Panc1 (cell line): ENCODE results near the gene GLRX5. TPM values are rescaled to one million over a fixed set of nuclear protein-coding genes. Genes with fewer than 3 reads are reported as not detected.

ENCODE experiments used
- ATAC-seq: fragments of 200-7000 bp; cut with Tn5 transposase; 2 replicates; pipeline ENCODE4 v1.9.1; 2020; ENCODE audit warnings: mild to moderate bottlenecking, moderate library complexity
- BruUV-seq: library from RNA; stranded (reverse); fragments of 400-500 nt; replicated peaks from 2 replicates; lab custom pipeline; 2021; lab: Mats Ljungman, UMichigan
- CTCF ChIA-PET: fragments of 300-600 bp; sonication (Branson Sonifier 250); formaldehyde crosslinking; loops from one replicate; lab custom pipeline; 2022; ENCODE audit warnings: antibody characterized with exemption; lab: Charles Lee
- POLR2A ChIA-PET: fragments of 300-600 bp; sonication (Branson Sonifier 250); formaldehyde crosslinking; loops from one replicate; lab custom pipeline; 2022; ENCODE audit warnings: antibody characterized with exemption; lab: Charles Lee
- DNase-seq: peaks from one replicate; pipeline ENCODE4 v3.0.0-alpha.2; 2010; ENCODE audit warnings: low read depth, low spot score
- H3K27ac ChIP-seq: 2 replicates; pipeline ENCODE4 v1.5.1; 2011; ENCODE audit warnings: mild to moderate bottlenecking, low read length, inconsistent platforms
- H3K27me3 ChIP-seq: fragments of 200-500 bp; sonication (Bioruptor generic); 2 replicates; pipeline ENCODE4 v1.6.0; 2014; ENCODE audit warnings: low read length, inconsistent platforms; ENCODE audit not compliant: control insufficient read depth, insufficient read depth
- H3K36me3 ChIP-seq: fragments of 200-500 bp; sonication (Bioruptor generic); 2 replicates; pipeline ENCODE4 v1.5.1; 2014; ENCODE audit warnings: inconsistent platforms, mild to moderate bottlenecking, low read length, moderate library complexity; ENCODE audit not compliant: control insufficient read depth, insufficient read depth
- H3K4me1 ChIP-seq: 2 replicates; pipeline ENCODE4 v1.5.1; 2011; ENCODE audit warnings: inconsistent platforms, mild to moderate bottlenecking, low read length, moderate library complexity; ENCODE audit not compliant: control insufficient read depth, insufficient read depth
- H3K4me3 ChIP-seq, 2 experiments: 2 replicates each; pipeline ENCODE4 v1.5.1; 2011 to 2012; ENCODE audit warnings: low read depth in 2 of 2, low read length in 2 of 2, mild to moderate bottlenecking in 2 of 2, inconsistent platforms in 1 of 2, moderate library complexity in 1 of 2
- H3K9me3 ChIP-seq: fragments of 200-500 bp; sonication (Bioruptor generic); 2 replicates; pipeline ENCODE4 v1.5.1; 2014; ENCODE audit warnings: low read depth, mild to moderate bottlenecking, inconsistent platforms, low read length, moderate library complexity; ENCODE audit not compliant: control insufficient read depth, insufficient read depth
- CTCF ChIP-seq: fragments of 450-650 bp; IDR thresholded peaks from 2 replicates; pipeline ENCODE4 v1.5.1; 2017; ENCODE audit warnings: mild to moderate bottlenecking
- POLR2AphosphoS5 ChIP-seq: IDR thresholded peaks from 2 replicates; pipeline ENCODE4 v1.6.1; 2012; ENCODE audit warnings: mild to moderate bottlenecking, low read depth, low read length, moderate library complexity
- REST ChIP-seq, 2 experiments: IDR thresholded peaks; 2 replicates each; pipeline ENCODE4 v1.6.1; 2011 to 2012; ENCODE audit warnings: low read depth in 2 of 2, control low read depth in 1 of 2, low read length in 1 of 2, mild to moderate bottlenecking in 1 of 2, moderate library complexity in 1 of 2; ENCODE audit not compliant: insufficient read depth in 1 of 2
- SIN3A ChIP-seq: IDR thresholded peaks from 2 replicates; pipeline ENCODE4 v1.6.1; 2012; ENCODE audit warnings: low read depth, mild to moderate bottlenecking, low read length, moderate library complexity, borderline replicate concordance; ENCODE audit not compliant: insufficient read depth
- TCF7L2 ChIP-seq: IDR thresholded peaks from 2 replicates; pipeline ENCODE4 v1.6.1; 2011; ENCODE audit warnings: mild to moderate bottlenecking, low read depth, low read length, inconsistent platforms
- in situ Hi-C: cut with HindIII; loops from 2 replicates; pipeline ENCODE4 v1.10.0; 2016; ENCODE audit warnings: low sequenced_read_pairs, low pct_unique_long_range_greater_than_20kb
- intact Hi-C: fragments of 100-400 bp; cut with micrococcal nuclease; formaldehyde crosslinking; loops from one replicate; pipeline ENCODE4 v1.10.0; 2022; ENCODE audit not compliant: unreplicated experiment
- total RNA-seq: library from RNA; stranded (reverse); gene quantifications from one replicate; pipeline ENCODE4 v1.2.1, GENCODE V29; 2021; ENCODE audit not compliant: unreplicated experiment

GLRX5 gene
- total RNA-seq, 1 experiment from 2014 or later: 38.6 TPM

- H3K27ac ChIP-seq: no peak overlapping the region; the same call in 1 of the 2 replicates
- no peaks in the 10 kb centered on the region for H3K9me3 ChIP-seq
- no TSS peak for BruUV-seq
- H3K27me3 ChIP-seq: no peaks in the 10 kb centered on the region
- ATAC-seq (peak; percentile 28; the same call in 1 of the 2 replicates), DNase-seq (no peak)
- in situ Hi-C loops: no loop called here
- no peak overlapping the region for H3K4me3 ChIP-seq
- intact Hi-C loops: no loop called here
- CTCF ChIA-PET: no interaction called here
- H3K4me1 ChIP-seq: peaks cover 28% of the 10 kb centered on the region
- H3K36me3 ChIP-seq: no peaks in the 10 kb centered on the region
- POLR2A ChIA-PET: no interaction called here
- TF ChIP-seq TCF7L2 (no peak), REST (IDR thresholded peaks at IDR 0.05; ENCODE audit: insufficient read depth in 1 of 2, low read depth in 2 of 2, low read length in 1 of 2) (no peak), SIN3A (no peak), POLR2AphosphoS5 (no peak), CTCF (no peak)
Observed at GRCh38 chr14:95547272-95547625, 12.4 kb downstream of the GLRX5 start.

GRCh38 chr14:95547626-95548327 lies 12.9 kb downstream of the GLRX5 start:
- H3K4me3 ChIP-seq: no peak overlapping the region
- TF ChIP-seq REST (IDR thresholded peaks at IDR 0.05; ENCODE audit: insufficient read depth in 1 of 2, low read depth in 2 of 2, low read length in 1 of 2) (no peak), SIN3A (no peak), CTCF (no peak), TCF7L2 (no peak), POLR2AphosphoS5 (no peak)
- ATAC-seq (peak; percentile 73), DNase-seq (no peak)
- no peaks in the 10 kb centered on the region for H3K27me3 ChIP-seq
- H3K4me1 ChIP-seq: peaks cover 28% of the 10 kb centered on the region
- no peaks in the 10 kb centered on the region for H3K9me3 ChIP-seq
- H3K36me3 ChIP-seq: no peaks in the 10 kb centered on the region
- CTCF ChIA-PET: no interaction called here
- POLR2A ChIA-PET: no interaction called here
- intact Hi-C loops (no loop called here), in situ Hi-C loops (no loop called here)
- H3K27ac ChIP-seq: peak overlapping the region; percentile 41; the same call in 1 of the 2 replicates
- BruUV-seq: no TSS peak
